K562 (cell line): Measurements from ENCODE around the gene RSPH10B. TPM values are rescaled to one million over a fixed set of nuclear protein-coding genes. Genes with fewer than 3 reads are reported as not detected.
A peak's percentile ranks its signal among the peaks of the same experiment; 100 is the strongest.

Source experiments
- ATAC-seq: fragments of 200-7000 bp; cut with Tn5 transposase; 3 replicates; pipeline ENCODE4 v1.9.1; 2020; ENCODE audit warnings: moderate library complexity
- BruUV-seq: library from RNA; stranded (reverse); fragments of 400-500 nt; replicated peaks from 2 replicates; lab custom pipeline; 2021; lab: Mats Ljungman, UMichigan
- CTCF ChIA-PET: fragments of 300-600 bp; formaldehyde crosslinking; extraction: SDS; loops from one replicate; lab custom pipeline; 2021; ENCODE audit warnings: low intra/inter-chr PET ratio; lab: Yijun Ruan, JAX
- POLR2A ChIA-PET: fragments of 300-600, 350-650 bp; sonication (Branson Sonifier 250); formaldehyde crosslinking; extraction: SDS; loops from one replicate; lab custom pipeline; 2021; ENCODE audit warnings: antibody characterized with exemption, inconsistent platforms; lab: Yijun Ruan, JAX
- DNase-seq, 4 experiments: peaks; one replicate each; pipeline versions ENCODE4 v3.0.0 to v3.0.0-alpha.2; 2011 to 2018; ENCODE audit warnings: low spot score in 3 of 4, mixed read lengths in 3 of 4; ENCODE audit errors: extremely low read depth in 1 of 4
- FAIRE-seq: peaks from 2 replicates; lab custom pipeline; 2011; peaks lifted over from hg19 to GRCh38; lab: Jason Lieb, UNC
- H2AFZ ChIP-seq: 2 replicates; pipeline ENCODE4 v1.6.0; 2011; ENCODE audit warnings: low read depth, low read length, control low read depth, inconsistent platforms
- H3K27ac ChIP-seq: fragments of 200-600 bp; 3 replicates; pipeline ENCODE4 v1.8.0; 2011; ENCODE audit warnings: low read depth, mild to moderate bottlenecking, control low read depth, inconsistent platforms, low read length, moderate library complexity, mixed read lengths; ENCODE audit errors: extremely low read depth
- H3K27me3 ChIP-seq, 2 experiments: fragments of 300-600 bp in 1 of 2; 2 replicates in 1 of 2; 3 replicates in 1 of 2; pipeline versions ENCODE4 v1.6.0 to v1.8.0; 2011; ENCODE audit warnings: inconsistent platforms in 2 of 2, low read length in 2 of 2, mild to moderate bottlenecking in 1 of 2, mixed read lengths in 1 of 2, moderate library complexity in 1 of 2; ENCODE audit not compliant: control insufficient read depth in 2 of 2, insufficient read depth in 2 of 2
- H3K36me3 ChIP-seq: fragments of 300-600 bp; 3 replicates; pipeline ENCODE4 v1.8.0; 2011; ENCODE audit warnings: mild to moderate bottlenecking, low read length, inconsistent platforms; ENCODE audit not compliant: control insufficient read depth, insufficient read depth
- H3K4me1 ChIP-seq, 2 experiments: fragments of 200-600 bp in 1 of 2; replicated peaks in 1 of 2; 2 replicates in 1 of 2; 3 replicates in 1 of 2; pipeline versions ENCODE4 v1.5.1 to v1.8.0; 2011; ENCODE audit warnings: inconsistent platforms in 2 of 2, low read length in 2 of 2, mild to moderate bottlenecking in 1 of 2, mixed read lengths in 1 of 2, moderate library complexity in 1 of 2; ENCODE audit not compliant: control insufficient read depth in 2 of 2, insufficient read depth in 2 of 2
- H3K4me2 ChIP-seq: 2 replicates; pipeline ENCODE4 v1.6.1; 2011; ENCODE audit warnings: low read length, control low read depth, inconsistent platforms, mixed read lengths; ENCODE audit not compliant: insufficient read depth
- H3K4me3 ChIP-seq: fragments of 200-600 bp; sonication (generic), shearing (Covaris generic); 2 replicates; pipeline ENCODE4 v1.5.1; 2016; ENCODE audit warnings: control low read depth, inconsistent platforms
- H3K79me2 ChIP-seq: fragments of 200-600 bp; 3 replicates; pipeline ENCODE4 v1.8.0; 2011; ENCODE audit warnings: low read length, inconsistent platforms; ENCODE audit not compliant: control insufficient read depth, insufficient read depth
- H3K9ac ChIP-seq, 2 experiments: 2 replicates each; pipeline versions ENCODE4 v1.6.0 to v1.6.1; 2011; ENCODE audit warnings: low read depth in 2 of 2, low read length in 2 of 2, control low read depth in 1 of 2, inconsistent platforms in 1 of 2, mild to moderate bottlenecking in 1 of 2, mixed read lengths in 1 of 2; ENCODE audit not compliant: insufficient read depth in 1 of 2
- H3K9me1 ChIP-seq: one replicate; pipeline ENCODE4 v1.6.0; 2011; ENCODE audit warnings: inconsistent platforms, mild to moderate bottlenecking, low read length, moderate library complexity; ENCODE audit not compliant: control insufficient read depth, insufficient read depth
- H3K9me3 ChIP-seq: replicated peaks from 2 replicates; pipeline ENCODE4 v1.5.1; 2011; ENCODE audit warnings: low read depth, low read length, inconsistent platforms; ENCODE audit not compliant: control insufficient read depth, insufficient read depth
- H4K20me1 ChIP-seq: replicated peaks from 2 replicates; pipeline ENCODE4 v1.6.1; 2011; ENCODE audit warnings: low read length, inconsistent platforms, mixed read lengths; ENCODE audit not compliant: control insufficient read depth, insufficient read depth
- DDX20 ChIP-seq: fragments of 450-650 bp; IDR thresholded peaks from 2 replicates; pipeline ENCODE4 v1.6.1; 2016; ENCODE audit warnings: missing genetic modification characterization, low read depth, mild to moderate bottlenecking, missing compliant biosample characterization, moderate library complexity
- HDAC3 ChIP-seq: fragments of 450-650 bp; IDR thresholded peaks from 2 replicates; pipeline ENCODE4 v1.6.1; 2018; ENCODE audit warnings: borderline replicate concordance, mild to moderate bottlenecking, moderate library complexity; ENCODE audit not compliant: partially characterized antibody
- HNRNPH1 ChIP-seq: fragments of 200-400 bp; formaldehyde crosslinking; optimal IDR thresholded peaks from 2 replicates; pipeline ENCODE3; 2017; ENCODE audit warnings: low read depth, mild to moderate bottlenecking, low read length, moderate library complexity
- RAD21 ChIP-seq, 2 experiments: fragments of 250-450 bp in 1 of 2; fragments of 450-650 bp in 1 of 2; sonication (Bioruptor Pico) in 1 of 2; formaldehyde crosslinking in 1 of 2; IDR thresholded peaks in 1 of 2; conservative IDR thresholded peaks in 1 of 2; 2 replicates each; pipeline versions ENCODE4 v1.4.0 to v1.8.0; 2020 to 2022; ENCODE audit warnings: mild to moderate bottlenecking in 2 of 2, moderate library complexity in 1 of 2
- WGBS: fragments of 100-300 bp; shearing (Covaris generic); methylation state at CpG from one replicate; pipeline ENCODE4 v1.1.6; 2016; ENCODE audit warnings: low coverage, mixed read lengths; ENCODE audit not compliant: insufficient coverage; ENCODE audit errors: missing lambda C conversion rate; 5-methylcytosine and 5-hydroxymethylcytosine counted together
- in situ Hi-C: fragments of 300-500 bp; cut with MboI; formaldehyde crosslinking; loops from 4 replicates; pipeline ENCODE4 v1.15.0; 2018; ENCODE audit warnings: inconsistent platforms, mixed read lengths
- intact Hi-C: fragments of 100-400 bp; cut with micrococcal nuclease; formaldehyde crosslinking; loops from 2 replicates; pipeline ENCODE4 v1.14.2; 2022
- polyA plus RNA-seq, 8 experiments: library from polyadenylated mRNA; depleted of rRNA in 4 of 8; stranded (reverse) in 5 of 8; unstranded in 3 of 8; fragments of >200 nt; fragmentation: Nextera tagmentation in 2 of 8; fragmentation: Illumina TruSeq in 1 of 8; extraction: Ambion mirVana in 2 of 8; extraction: Trizol in 1 of 8; gene quantifications; 2 replicates each; pipeline versions ENCODE4 v1.2.1 to v1.2.3, GENCODE V29; 2011 to 2014; ENCODE audit warnings: inconsistent platforms in 1 of 8, missing spikeins in 1 of 8
- total RNA-seq, 7 experiments: library from RNA; depleted of rRNA in 6 of 7; stranded (reverse); fragments of >200 nt in 6 of 7; fragmentation: Illumina TruSeq in 2 of 7; extraction: Trizol in 2 of 7; gene quantifications; 2 replicates each; pipeline versions ENCODE4 v1.2.1 to v1.2.3, GENCODE V29; 2011 to 2021; ENCODE audit warnings: low replicate concordance in 1 of 7
- TF ChIP-seq, protein P1 (sequence below), 2 experiments: fragments of 450-650 bp; formaldehyde crosslinking in 1 of 2; IDR thresholded peaks; 2 replicates each; pipeline versions ENCODE4 v1.4.0 to v1.6.1; 2014 to 2020; ENCODE audit warnings: mild to moderate bottlenecking in 2 of 2, borderline replicate concordance in 1 of 2, low read depth in 1 of 2
- TF ChIP-seq, protein P2 (sequence below), 3 experiments: IDR thresholded peaks in 2 of 3; conservative IDR thresholded peaks in 1 of 3; 2 replicates each; pipeline ENCODE4 v1.5.1; 2011 to 2012; ENCODE audit warnings: low read length in 3 of 3, mild to moderate bottlenecking in 3 of 3, control low read depth in 2 of 3, improper control_type of control experiment in 1 of 3, inconsistent platforms in 1 of 3, low read depth in 1 of 3, mixed read lengths in 1 of 3, moderate library complexity in 1 of 3; ENCODE audit not compliant: insufficient read depth in 2 of 3
- TF ChIP-seq, protein P3 (sequence below): fragments of 450-650 bp; formaldehyde crosslinking; IDR thresholded peaks from 2 replicates; pipeline ENCODE4 v1.4.0; 2020; ENCODE audit warnings: mild to moderate bottlenecking, moderate library complexity

The RSPH10B gene
- total and polyA plus RNA-seq, 9 of the 15 experiments (the other 6 are each of a cell fraction or from before 2014, with no cell fraction given), result 0.01 to 0.09 TPM; not detected in 7

DNA sequence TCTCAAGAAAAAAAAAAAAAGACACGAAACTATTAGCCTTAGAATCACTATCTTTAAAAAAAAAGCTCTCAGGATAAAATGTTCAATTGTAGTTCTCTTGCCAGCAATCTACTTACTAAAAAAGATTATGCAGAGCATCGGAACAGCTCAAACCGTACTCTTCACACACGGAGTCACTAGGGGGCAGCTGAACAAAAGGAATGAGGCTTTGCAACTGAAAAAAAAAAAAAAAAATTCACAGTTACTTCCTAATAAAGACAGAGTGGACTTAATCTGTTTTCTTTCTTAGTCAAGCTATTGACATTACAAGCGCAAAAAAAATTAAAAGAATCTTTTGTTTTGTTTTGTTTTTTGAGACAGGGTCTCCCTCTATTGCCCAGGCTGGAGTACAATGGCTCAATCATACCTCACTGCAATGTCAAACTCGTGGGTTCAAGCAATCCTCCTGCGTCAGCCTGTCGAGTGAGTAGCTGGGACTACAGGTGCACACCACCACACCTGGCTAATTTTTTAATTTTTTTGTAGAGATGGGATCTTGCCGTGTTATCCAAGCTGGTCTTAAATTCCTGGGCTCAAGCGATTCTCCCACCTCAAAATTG lies 26.8 kb upstream of the RSPH10B start:
- no peaks in the 10 kb centered on the region for H3K9me1 ChIP-seq
- no peak overlapping the region for H2AFZ ChIP-seq
- DNase-seq (peak; percentile 30 to 71 (median 44)), ATAC-seq (peak; percentile 91), FAIRE-seq (peak; percentile 82)
- no peaks in the 10 kb centered on the region for H4K20me1 ChIP-seq
- H3K4me3 ChIP-seq, result no peak overlapping the region
- 60% methylated on average over 9 of the region's 10 CpGs for WGBS
- no peaks in the 10 kb centered on the region; a peak in 1 of 5 replicates for H3K4me1 ChIP-seq
- no TSS peak for BruUV-seq
- H3K79me2 ChIP-seq, result no peaks in the 10 kb centered on the region
- no peak overlapping the region; a peak in 1 of 4 replicates for H3K9ac ChIP-seq
- no peaks in the 10 kb centered on the region for H3K9me3 ChIP-seq
- ChIA-PET CTCF (interaction anchor here (0.6 to 1.8 kb wide), 6 partner anchors 9 to 485 kb away, joined by 3 to 13 read pairs (median 4); no protein-coding TSS in a partner anchor), POLR2A (interaction anchor here (0.6 to 1.1 kb wide), 6 partner anchors 9 to 185 kb away, joined by 3 to 5 read pairs (median 4); partner anchors contain the start of gene ANKRD61)
- intact Hi-C loops, result loop anchor here (1.0 to 10.0 kb wide), 3 partner anchors 109 to 437 kb away; no protein-coding TSS in a partner anchor
- in situ Hi-C loops, result loop anchor here (5.0 to 25.0 kb wide), 2 partner anchors 135 to 325 kb away; no protein-coding TSS in a partner anchor
- no peak overlapping the region for H3K4me2 ChIP-seq
- H3K36me3 ChIP-seq, result peaks cover 62% of the 10 kb centered on the region
- no peak overlapping the region for H3K27ac ChIP-seq
- H3K27me3 ChIP-seq, result no peaks in the 10 kb centered on the region
- TF ChIP-seq HDAC3, result no peak
- peak; percentile 78 to 90 for TF ChIP-seq RAD21 (CRISPR knock-in tag; conservative IDR thresholded peaks at IDR 0.05 in 1 of 2, IDR thresholded peaks at IDR 0.05 in 1 of 2)
- TF ChIP-seq HNRNPH1, result no peak
- TF ChIP-seq, protein P1, sequence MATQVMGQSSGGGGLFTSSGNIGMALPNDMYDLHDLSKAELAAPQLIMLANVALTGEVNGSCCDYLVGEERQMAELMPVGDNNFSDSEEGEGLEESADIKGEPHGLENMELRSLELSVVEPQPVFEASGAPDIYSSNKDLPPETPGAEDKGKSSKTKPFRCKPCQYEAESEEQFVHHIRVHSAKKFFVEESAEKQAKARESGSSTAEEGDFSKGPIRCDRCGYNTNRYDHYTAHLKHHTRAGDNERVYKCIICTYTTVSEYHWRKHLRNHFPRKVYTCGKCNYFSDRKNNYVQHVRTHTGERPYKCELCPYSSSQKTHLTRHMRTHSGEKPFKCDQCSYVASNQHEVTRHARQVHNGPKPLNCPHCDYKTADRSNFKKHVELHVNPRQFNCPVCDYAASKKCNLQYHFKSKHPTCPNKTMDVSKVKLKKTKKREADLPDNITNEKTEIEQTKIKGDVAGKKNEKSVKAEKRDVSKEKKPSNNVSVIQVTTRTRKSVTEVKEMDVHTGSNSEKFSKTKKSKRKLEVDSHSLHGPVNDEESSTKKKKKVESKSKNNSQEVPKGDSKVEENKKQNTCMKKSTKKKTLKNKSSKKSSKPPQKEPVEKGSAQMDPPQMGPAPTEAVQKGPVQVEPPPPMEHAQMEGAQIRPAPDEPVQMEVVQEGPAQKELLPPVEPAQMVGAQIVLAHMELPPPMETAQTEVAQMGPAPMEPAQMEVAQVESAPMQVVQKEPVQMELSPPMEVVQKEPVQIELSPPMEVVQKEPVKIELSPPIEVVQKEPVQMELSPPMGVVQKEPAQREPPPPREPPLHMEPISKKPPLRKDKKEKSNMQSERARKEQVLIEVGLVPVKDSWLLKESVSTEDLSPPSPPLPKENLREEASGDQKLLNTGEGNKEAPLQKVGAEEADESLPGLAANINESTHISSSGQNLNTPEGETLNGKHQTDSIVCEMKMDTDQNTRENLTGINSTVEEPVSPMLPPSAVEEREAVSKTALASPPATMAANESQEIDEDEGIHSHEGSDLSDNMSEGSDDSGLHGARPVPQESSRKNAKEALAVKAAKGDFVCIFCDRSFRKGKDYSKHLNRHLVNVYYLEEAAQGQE (IDR thresholded peaks at IDR 0.05; ENCODE audit: borderline replicate concordance), result peak; percentile 86
- TF ChIP-seq, protein P1 (CRISPR knock-in tag; IDR thresholded peaks at IDR 0.05; ENCODE audit: low read depth), result no peak
- TF ChIP-seq DDX20 (tag), result no peak
- TF ChIP-seq, protein P2, sequence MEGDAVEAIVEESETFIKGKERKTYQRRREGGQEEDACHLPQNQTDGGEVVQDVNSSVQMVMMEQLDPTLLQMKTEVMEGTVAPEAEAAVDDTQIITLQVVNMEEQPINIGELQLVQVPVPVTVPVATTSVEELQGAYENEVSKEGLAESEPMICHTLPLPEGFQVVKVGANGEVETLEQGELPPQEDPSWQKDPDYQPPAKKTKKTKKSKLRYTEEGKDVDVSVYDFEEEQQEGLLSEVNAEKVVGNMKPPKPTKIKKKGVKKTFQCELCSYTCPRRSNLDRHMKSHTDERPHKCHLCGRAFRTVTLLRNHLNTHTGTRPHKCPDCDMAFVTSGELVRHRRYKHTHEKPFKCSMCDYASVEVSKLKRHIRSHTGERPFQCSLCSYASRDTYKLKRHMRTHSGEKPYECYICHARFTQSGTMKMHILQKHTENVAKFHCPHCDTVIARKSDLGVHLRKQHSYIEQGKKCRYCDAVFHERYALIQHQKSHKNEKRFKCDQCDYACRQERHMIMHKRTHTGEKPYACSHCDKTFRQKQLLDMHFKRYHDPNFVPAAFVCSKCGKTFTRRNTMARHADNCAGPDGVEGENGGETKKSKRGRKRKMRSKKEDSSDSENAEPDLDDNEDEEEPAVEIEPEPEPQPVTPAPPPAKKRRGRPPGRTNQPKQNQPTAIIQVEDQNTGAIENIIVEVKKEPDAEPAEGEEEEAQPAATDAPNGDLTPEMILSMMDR (IDR thresholded peaks at IDR 0.05 in 2 of 3, conservative IDR thresholded peaks at IDR 0.05 in 1 of 3; ENCODE audit: insufficient read depth in 2 of 3, low read depth in 1 of 3, low read length in 3 of 3), result peak; percentile 56 to 85 (median 69)
- TF ChIP-seq, protein P3, sequence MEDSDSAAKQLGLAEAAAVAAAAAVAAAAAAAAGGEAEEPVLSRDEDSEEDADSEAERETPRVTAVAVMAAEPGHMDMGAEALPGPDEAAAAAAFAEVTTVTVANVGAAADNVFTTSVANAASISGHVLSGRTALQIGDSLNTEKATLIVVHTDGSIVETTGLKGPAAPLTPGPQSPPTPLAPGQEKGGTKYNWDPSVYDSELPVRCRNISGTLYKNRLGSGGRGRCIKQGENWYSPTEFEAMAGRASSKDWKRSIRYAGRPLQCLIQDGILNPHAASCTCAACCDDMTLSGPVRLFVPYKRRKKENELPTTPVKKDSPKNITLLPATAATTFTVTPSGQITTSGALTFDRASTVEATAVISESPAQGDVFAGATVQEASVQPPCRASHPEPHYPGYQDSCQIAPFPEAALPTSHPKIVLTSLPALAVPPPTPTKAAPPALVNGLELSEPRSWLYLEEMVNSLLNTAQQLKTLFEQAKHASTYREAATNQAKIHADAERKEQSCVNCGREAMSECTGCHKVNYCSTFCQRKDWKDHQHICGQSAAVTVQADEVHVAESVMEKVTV (CRISPR knock-in tag), result peak; percentile 82
